Psoas muscle (tissue), 8 donors: ENCODE data around the gene PAQR9. TPM values are rescaled to one million over a fixed set of nuclear protein-coding genes. Genes with fewer than 3 reads are reported as not detected.

Source experiments
- ATAC-seq, 4 donors: fragments of 200-7000 bp; cut with Tn5 transposase; one replicate each; pipeline ENCODE4 v1.9.1; 2020; ENCODE audit warnings: moderate library complexity in 3 of 4, mild to moderate bottlenecking in 2 of 4
- DNase-seq, 2 donors: peaks; one replicate each; pipeline ENCODE4 v3.0.0-alpha.2; 2020
- H3K27ac ChIP-seq: fragments of 200-600 bp; one replicate; pipeline ENCODE4 v1.8.0; 2022
- H3K27me3 ChIP-seq, 3 donors: fragments of 200-600 bp in 1 of 3; one replicate each; pipeline versions ENCODE4 v1.6.1 to v1.8.0; 2013 to 2022; ENCODE audit warnings: low read length in 2 of 3, mild to moderate bottlenecking in 2 of 3, moderate library complexity in 1 of 3; ENCODE audit not compliant: insufficient read depth in 3 of 3
- H3K36me3 ChIP-seq, 2 donors: fragments of 200-600 bp in 1 of 2; one replicate each; pipeline versions ENCODE4 v1.6.1 to v1.8.0; 2013 to 2022; ENCODE audit warnings: low read depth in 1 of 2, mild to moderate bottlenecking in 1 of 2, moderate library complexity in 1 of 2; ENCODE audit not compliant: insufficient read depth in 1 of 2
- H3K4me1 ChIP-seq: fragments of 200-600 bp; one replicate; pipeline ENCODE4 v1.8.0; 2022
- H3K4me3 ChIP-seq: fragments of 200-600 bp; one replicate; pipeline ENCODE4 v1.8.0; 2022; ENCODE audit warnings: mild to moderate bottlenecking
- H3K9me3 ChIP-seq: fragments of 200-600 bp; one replicate; pipeline ENCODE4 v1.8.0; 2022
- CTCF ChIP-seq: fragments of 200-600 bp; IDR thresholded peaks from one replicate; pipeline ENCODE4 v1.8.0; 2022; ENCODE audit warnings: antibody characterized with exemption
- WGBS, 3 donors: extraction: QIAGEN DNeasy Blood & Tissue Kit; methylation state at CpG; one replicate each; pipeline versions ENCODE4 v1.1.6 to v1.1.7; 2013; 5-methylcytosine and 5-hydroxymethylcytosine counted together
- intact Hi-C, 2 donors: fragments of 100-400 bp; cut with DNase I; formaldehyde crosslinking; loops; one replicate each; pipeline versions ENCODE4 v1.11.0 to v1.14.2; 2022
- polyA plus RNA-seq, 3 donors: library from polyadenylated mRNA; stranded (reverse); fragments of 200-250 nt; gene quantifications; one replicate each; pipeline ENCODE4 v1.2.3, GENCODE V29; 2013
- total RNA-seq, 4 donors: library from RNA; stranded (reverse); fragmentation: NEBNext Ultra II Directional in 2 of 4; extraction: Animal tissue kit (Norgen Biotek cat#: 25700) in 2 of 4; gene quantifications; one replicate each; pipeline versions ENCODE4 v1.2.1 to v1.2.4, GENCODE V29; 2021 to 2023
- donor health status: healthy with polysubstance abuse.
- donor health status: DM: no; HTN: no; CAD: no; lungs with moderate emphysema.
- donor health status: Bipolar disorder and iron deficiency.
- donor health status: healthy.
- donor health status: DM: yes; HTN: yes; CAD: no.
- donor health status: DM: no; HTN: no; CAD: no.
- donor health status: DM: no; HTN: no; CAD: no.
- donor health status: DM: yes; HTN: yes; CAD: no.

PAQR9 gene
- total and polyA plus RNA-seq, 7 donors, result 0.53 to 5.8 (median 2.2) TPM

- ATAC-seq, result peak in 1 of 4 donors; percentile 25
- no peak for TF ChIP-seq CTCF
- H3K4me1 ChIP-seq, result peaks cover 38% of the 10 kb centered on the region
These were observed 37.1 kb upstream of the PAQR9 start for GRCh38 chr3:143000528-143000927.

GRCh38 chr3:142999881-143000280 is 36.4 kb upstream of the PAQR9 start:
- ATAC-seq (no peak), DNase-seq (no peak)
- no peaks in the 10 kb centered on the region for H3K27me3 ChIP-seq
- no peaks in the 10 kb centered on the region for H3K36me3 ChIP-seq
- no peaks in the 10 kb centered on the region for H3K9me3 ChIP-seq
- H3K27ac ChIP-seq, result peak overlapping the region; percentile 86
- 79 to 85% (median 80%) methylated on average over 4 of the region's 4 CpGs for WGBS, 3 donors
- H3K4me3 ChIP-seq, result peak overlapping the region; percentile 94
- peaks cover 32% of the 10 kb centered on the region for H3K4me1 ChIP-seq
- intact Hi-C loops, result loop anchor here (5.0 kb wide), 2 partner anchors 173 to 423 kb away; partner anchors contain the start of gene ATR (in 2 of the 2)
- no peak for TF ChIP-seq CTCF

More at GRCh38 chr3:143000528-143000927, 37.1 kb upstream of the PAQR9 start:
- 18 to 20% (median 19%) methylated on average over 10 of the region's 10 CpGs for WGBS, 3 donors
- Histone ChIP-seq H3K9me3 (no peaks in the 10 kb centered on the region), H3K36me3 (no peaks in the 10 kb centered on the region), H3K27me3 (no peaks in the 10 kb centered on the region), H3K4me3 (peak overlapping the region; percentile 94), H3K27ac (peak overlapping the region; percentile 86)
- DNase-seq, result no peak
- intact Hi-C loops, result loop anchor here (5.0 kb wide), 1 partner anchor 423 kb away; the partner anchor contains the start of gene ATR (in 2 of the 2)

- Histone ChIP-seq H3K27ac (no peak overlapping the region), H3K27me3 (no peaks in the 10 kb centered on the region), H3K4me1 (peaks cover 20% of the 10 kb centered on the region), H3K9me3 (no peaks in the 10 kb centered on the region), H3K36me3 (no peaks in the 10 kb centered on the region), H3K4me3 (no peak overlapping the region)
- no peak for TF ChIP-seq CTCF
- no peak for ATAC-seq
- no peak for DNase-seq
- intact Hi-C loops, result loop anchor here in 1 of 2 donors (5.0 kb wide), 1 partner anchor 171 kb away; no protein-coding TSS in a partner anchor
- WGBS, 3 donors, result 67 to 87% (median 68%) methylated on average over 3 of the region's 3 CpGs
These were observed 35.0 kb upstream of the PAQR9 start for GRCh38 chr3:142998439-142998838.

GRCh38 chr3:142997330-142997729 is 33.9 kb upstream of the PAQR9 start:
- 26 to 39% (median 27%) methylated on average over 2 of the region's 2 CpGs for WGBS, 3 donors
- H3K27ac ChIP-seq, result no peak overlapping the region
- H3K36me3 ChIP-seq, result no peaks in the 10 kb centered on the region
- ATAC-seq (no peak), DNase-seq (no peak)
- no peaks in the 10 kb centered on the region for H3K9me3 ChIP-seq
- intact Hi-C loops, result loop anchor here in 1 of 2 donors (5.0 kb wide), 1 partner anchor 170 kb away; no protein-coding TSS in a partner anchor
- no peak for TF ChIP-seq CTCF
- H3K4me1 ChIP-seq, result peaks cover 14% of the 10 kb centered on the region
- no peaks in the 10 kb centered on the region for H3K27me3 ChIP-seq
- no peak overlapping the region for H3K4me3 ChIP-seq
